Stimulated activated CD8-positive, alpha-beta memory T cell treated with anti-CD3 and anti-CD28 coated beads, Interleukin-15, amount 100 ng/mL, for 48 hours (primary cell): ENCODE results near the gene PRAC1.

ENCODE experiments used
- DNase-seq, 2 donors: peaks; one replicate each; pipeline ENCODE4 v3.0.0-alpha.2; 2020; ENCODE audit warnings: low read depth in 2 of 2

The PRAC1 gene

GRCh38 chr17:48722201-48722907 lies at the start of gene PRAC1:
Gene PRAC1, minus strand, starts transcription at chr17:48722518. Its CDS starts 126 bp downstream, at chr17:48722392.
- DNase-seq: no peak

- DNase-seq: no peak
Measured at GRCh38 chr17:48770954-48771353, 48.6 kb upstream of the PRAC1 start.

- DNase-seq: no peak
Measured at GRCh38 chr17:48769009-48769675, 46.8 kb upstream of the PRAC1 start.

GRCh38 chr17:48767263-48767774 lies 45.0 kb upstream of the PRAC1 start:
- no peak for DNase-seq

- no peak for DNase-seq
Measured at GRCh38 chr17:48761114-48761513, 38.8 kb upstream of the PRAC1 start.

- DNase-seq: no peak
Measured at GRCh38 chr17:48760411-48760810, 38.1 kb upstream of the PRAC1 start.

GRCh38 chr17:48759288-48759687 lies 37.0 kb upstream of the PRAC1 start:
- DNase-seq: no peak

- no peak for DNase-seq
Measured at GRCh38 chr17:48757524-48757961, 35.2 kb upstream of the PRAC1 start.

GRCh38 chr17:48756830-48757251 lies 34.5 kb upstream of the PRAC1 start:
- no peak for DNase-seq

GRCh38 chr17:48755356-48755755 lies 33.0 kb upstream of the PRAC1 start:
- DNase-seq: no peak

- DNase-seq: no peak
Measured at GRCh38 chr17:48754500-48755261, 32.4 kb upstream of the PRAC1 start.

GRCh38 chr17:48753794-48754499 lies 31.6 kb upstream of the PRAC1 start:
- no peak for DNase-seq

GRCh38 chr17:48752399-48753288 lies 30.3 kb upstream of the PRAC1 start:
- no peak for DNase-seq

GRCh38 chr17:48751733-48752398 lies 29.5 kb upstream of the PRAC1 start:
- no peak for DNase-seq

GRCh38 chr17:48751172-48751571 lies 28.9 kb upstream of the PRAC1 start:
- no peak for DNase-seq

GRCh38 chr17:48749621-48750553 lies 27.6 kb upstream of the PRAC1 start:
- DNase-seq: no peak

GRCh38 chr17:48748718-48749566 lies 26.6 kb upstream of the PRAC1 start:
- DNase-seq: no peak
